Type B pancreatic cell (in vitro differentiated cells): ENCODE data around the gene RYR2. TPM values are rescaled to one million over a fixed set of nuclear protein-coding genes. Genes with fewer than 3 reads are reported as not detected.
"Not testable (repeated sequence)": the region's sequence is repeated elsewhere in the genome, so short reads cannot be mapped to it uniquely, and the experiment has no call there.

Experiments
- DNase-seq: peaks from one replicate; pipeline ENCODE4 v3.0.0; 2021; ENCODE audit warnings: mixed read lengths; ENCODE audit not compliant: unreplicated experiment; ENCODE audit errors: extremely low spot score
- H3K27ac Mint-ChIP-seq: 2 replicates; pipeline ENCODE4 v1.8.0; 2021; ENCODE audit warnings: mild to moderate bottlenecking, mixed read lengths
- H3K27me3 Mint-ChIP-seq: 2 replicates; pipeline ENCODE4 v1.8.0; 2021; ENCODE audit warnings: mixed read lengths
- H3K36me3 Mint-ChIP-seq: 2 replicates; pipeline ENCODE4 v1.8.0; 2021; ENCODE audit warnings: mixed read lengths
- H3K4me1 Mint-ChIP-seq: one replicate; pipeline ENCODE4 v1.8.0; 2021; ENCODE audit warnings: mixed read lengths; ENCODE audit not compliant: unreplicated experiment
- H3K4me3 Mint-ChIP-seq: 2 replicates; pipeline ENCODE4 v1.8.0; 2021; ENCODE audit warnings: mild to moderate bottlenecking, mixed read lengths
- H3K9me3 Mint-ChIP-seq: 2 replicates; pipeline ENCODE4 v1.8.0; 2021; ENCODE audit warnings: mixed read lengths
- CTCF ChIP-seq: fragments of 200-600 bp; sonication (generic); conservative IDR thresholded peaks from 2 replicates; pipeline ENCODE4 v1.5.0; 2021; ENCODE audit warnings: antibody characterized with exemption, mild to moderate bottlenecking
- total RNA-seq: library from RNA; stranded (reverse); gene quantifications from 2 replicates; pipeline ENCODE4 v1.2.1, GENCODE V29; 2021; ENCODE audit warnings: low replicate concordance

Gene RYR2
- total RNA-seq, 1 donor from 2014 or later, result 0.58 TPM

GRCh38 chr1:237832858-237833257, 790.9 kb downstream of the RYR2 start:
- no peaks in the 10 kb centered on the region for H3K4me1 Mint-ChIP-seq
- H3K9me3 Mint-ChIP-seq, result no peaks in the 10 kb centered on the region
- no peaks in the 10 kb centered on the region for H3K36me3 Mint-ChIP-seq
- no peak overlapping the region for H3K27ac Mint-ChIP-seq
- DNase-seq, result no peak
- H3K4me3 Mint-ChIP-seq, result no peak overlapping the region
- TF ChIP-seq CTCF, result no peak
- H3K27me3 Mint-ChIP-seq, result no peaks in the 10 kb centered on the region

GRCh38 chr1:237834048-237834447, 792.1 kb downstream of the RYR2 start:
- no peak for TF ChIP-seq CTCF
- H3K4me1 Mint-ChIP-seq, result no peaks in the 10 kb centered on the region

GRCh38 chr1:237834461-237834860, 792.5 kb downstream of the RYR2 start:
- TF ChIP-seq CTCF, result no peak
- H3K9me3 Mint-ChIP-seq, result no peaks in the 10 kb centered on the region
- H3K4me1 Mint-ChIP-seq, result no peaks in the 10 kb centered on the region
- no peaks in the 10 kb centered on the region for H3K27me3 Mint-ChIP-seq
- no peak overlapping the region for H3K27ac Mint-ChIP-seq
- DNase-seq, result no peak
- no peak overlapping the region for H3K4me3 Mint-ChIP-seq
- no peaks in the 10 kb centered on the region for H3K36me3 Mint-ChIP-seq

More at GRCh38 chr1:237834048-237834447, 792.1 kb downstream of the RYR2 start:
- Mint-ChIP-seq H3K9me3 (no peaks in the 10 kb centered on the region), H3K27me3 (no peaks in the 10 kb centered on the region), H3K4me3 (no peak overlapping the region), H3K27ac (no peak overlapping the region), H3K36me3 (no peaks in the 10 kb centered on the region)
- DNase-seq, result no peak

GRCh38 chr1:237838320-237838719, 796.3 kb downstream of the RYR2 start:
- no peak for DNase-seq
- no peaks in the 10 kb centered on the region for H3K27me3 Mint-ChIP-seq
- H3K4me3 Mint-ChIP-seq, result no peak overlapping the region
- H3K9me3 Mint-ChIP-seq, result no peaks in the 10 kb centered on the region
- H3K36me3 Mint-ChIP-seq, result no peaks in the 10 kb centered on the region
- TF ChIP-seq CTCF, result no peak
- H3K27ac Mint-ChIP-seq, result no peak overlapping the region
- H3K4me1 Mint-ChIP-seq, result no peaks in the 10 kb centered on the region

GRCh38 chr1:237838904-237839534, 797.0 kb downstream of the RYR2 start:
- no peak for TF ChIP-seq CTCF
- Mint-ChIP-seq H3K27me3 (no peaks in the 10 kb centered on the region), H3K4me1 (no peaks in the 10 kb centered on the region), H3K4me3 (no peak overlapping the region), H3K36me3 (no peaks in the 10 kb centered on the region), H3K9me3 (no peaks in the 10 kb centered on the region), H3K27ac (no peak overlapping the region)
- no peak for DNase-seq

- no peak for DNase-seq
- Mint-ChIP-seq H3K9me3 (no peaks in the 10 kb centered on the region), H3K4me3 (no peak overlapping the region), H3K27ac (no peak overlapping the region), H3K36me3 (no peaks in the 10 kb centered on the region), H3K4me1 (no peaks in the 10 kb centered on the region), H3K27me3 (peaks cover 3% of the 10 kb centered on the region)
- TF ChIP-seq CTCF, result no peak
These were observed 799.5 kb downstream of the RYR2 start for GRCh38 chr1:237841485-237841884.

- H3K4me3 Mint-ChIP-seq, H3K36me3 Mint-ChIP-seq, H3K9me3 Mint-ChIP-seq, H3K4me1 Mint-ChIP-seq, H3K27ac Mint-ChIP-seq, DNase-seq, H3K27me3 Mint-ChIP-seq: not testable (repeated sequence)
These were observed 801.5 kb downstream of the RYR2 start for GRCh38 chr1:237843516-237843915.
